Keratinocyte (primary cell): ENCODE measurements around the gene HAP1. TPM values are rescaled to one million over a fixed set of nuclear protein-coding genes. Genes with fewer than 3 reads are reported as not detected.

Experiments
- DNase-seq: peaks from one replicate; pipeline ENCODE4 v3.0.0-alpha.2; 2011; ENCODE audit warnings: low read depth, missing footprints, low spot score
- FAIRE-seq: peaks from 2 replicates; lab custom pipeline; 2011; peaks lifted over from hg19 to GRCh38; lab: Jason Lieb, UNC
- H2AFZ ChIP-seq: 2 replicates; pipeline ENCODE4 v1.6.0; 2012; ENCODE audit warnings: low read length, control low read depth, inconsistent platforms; ENCODE audit not compliant: control insufficient read depth
- H3K27ac ChIP-seq: 2 replicates; pipeline ENCODE4 v1.5.1; 2011; ENCODE audit warnings: low read length; ENCODE audit not compliant: control insufficient read depth, insufficient read depth
- H3K27me3 ChIP-seq: 3 replicates; pipeline ENCODE4 v1.6.0; 2011; ENCODE audit warnings: low read length; ENCODE audit not compliant: control insufficient read depth, insufficient read depth; ENCODE audit errors: extremely low read depth
- H3K36me3 ChIP-seq, 2 experiments: 2 replicates in 1 of 2; 3 replicates in 1 of 2; pipeline ENCODE4 v1.5.1; 2011; ENCODE audit warnings: low read length in 2 of 2, mild to moderate bottlenecking in 1 of 2; ENCODE audit not compliant: control insufficient read depth in 2 of 2, insufficient read depth in 2 of 2; ENCODE audit errors: extremely low read depth in 1 of 2
- H3K4me1 ChIP-seq: 3 replicates; pipeline ENCODE4 v1.5.1; 2011; ENCODE audit warnings: low read length; ENCODE audit not compliant: control insufficient read depth, insufficient read depth; ENCODE audit errors: extremely low read depth
- H3K4me2 ChIP-seq: 3 replicates; pipeline ENCODE4 v1.6.0; 2011; ENCODE audit warnings: low read depth, low read length; ENCODE audit not compliant: control insufficient read depth, insufficient read depth; ENCODE audit errors: extremely low read depth
- H3K4me3 ChIP-seq, 3 experiments: fragments of 200-600 bp in 1 of 3; sonication (generic) in 1 of 3; 2 replicates in 2 of 3; 3 replicates in 1 of 3; pipeline ENCODE4 v1.5.1; 2011 to 2016; ENCODE audit warnings: low read length in 3 of 3, mild to moderate bottlenecking in 3 of 3, control low read depth in 2 of 3, inconsistent platforms in 1 of 3, low read depth in 1 of 3, mixed read lengths in 1 of 3, mixed run types in 1 of 3, moderate library complexity in 1 of 3; ENCODE audit not compliant: control insufficient read depth in 2 of 3, insufficient read depth in 2 of 3; ENCODE audit errors: extremely low read depth in 1 of 3
- H3K79me2 ChIP-seq: 2 replicates; pipeline ENCODE4 v1.6.0; 2012; ENCODE audit warnings: low read length; ENCODE audit not compliant: control insufficient read depth, insufficient read depth
- H3K9ac ChIP-seq: 3 replicates; pipeline ENCODE4 v1.6.0; 2011; ENCODE audit warnings: low read length; ENCODE audit not compliant: control insufficient read depth, insufficient read depth; ENCODE audit errors: extremely low read depth
- H3K9me1 ChIP-seq: 3 replicates; pipeline ENCODE4 v1.6.0; 2011; ENCODE audit warnings: low read length; ENCODE audit not compliant: control insufficient read depth, insufficient read depth; ENCODE audit errors: extremely low read depth
- H3K9me3 ChIP-seq: 2 replicates; pipeline ENCODE4 v1.5.1; 2012; ENCODE audit warnings: low read depth, low read length; ENCODE audit not compliant: control insufficient read depth
- H4K20me1 ChIP-seq: 3 replicates; pipeline ENCODE4 v1.6.0; 2011; ENCODE audit warnings: low read length; ENCODE audit not compliant: control insufficient read depth, insufficient read depth; ENCODE audit errors: extremely low read depth
- CTCF ChIP-seq, 3 experiments: IDR thresholded peaks in 1 of 3; conservative IDR thresholded peaks in 1 of 3; optimal IDR thresholded peaks in 1 of 3; 2 replicates in 2 of 3; 3 replicates in 1 of 3; pipeline versions ENCODE3 to v1.5.1; 2011; ENCODE audit warnings: low read length in 3 of 3, mild to moderate bottlenecking in 3 of 3, moderate library complexity in 2 of 3, control low read depth in 1 of 3, inconsistent platforms in 1 of 3; ENCODE audit not compliant: insufficient read depth in 2 of 3; ENCODE audit errors: extremely low read depth in 1 of 3
- EZH2 ChIP-seq: IDR thresholded peaks from one replicate; pipeline ENCODE4 v1.6.1; 2012; ENCODE audit warnings: inconsistent platforms, mild to moderate bottlenecking, low read length, moderate library complexity
- dilution Hi-C: fragments of 300-500 bp; cut with MboI; formaldehyde crosslinking; loops from one replicate; pipeline ENCODE4 v1.7.0; 2020; ENCODE audit warnings: low sequenced_read_pairs; ENCODE audit not compliant: extremely low pct_ligation_motif_present
- polyA plus RNA-seq, 5 experiments: library from polyadenylated mRNA; depleted of rRNA in 3 of 5; stranded (reverse) in 3 of 5; stranded (forward) in 1 of 5; unstranded in 1 of 5; fragments of >200 nt; gene quantifications; 1 replicate in 1 of 5; 2 replicates in 3 of 5; 3 replicates in 1 of 5; pipeline versions ENCODE4 v1.2.1 to v1.2.3, GENCODE V29; 2011 to 2012; ENCODE audit warnings: missing spikeins in 2 of 5, low read depth in 1 of 5, low replicate concordance in 1 of 5

HAP1 gene
- polyA plus RNA-seq, 1 donor (not counting 4 experiments of a cell fraction or from before 2014, with no cell fraction given): 1.6 TPM

GRCh38 chr17:41781404-41782110 lies 47.1 kb upstream of the HAP1 start:
- no peaks in the 10 kb centered on the region for H3K9me3 ChIP-seq
- dilution Hi-C loops: no loop called here
- H3K4me2 ChIP-seq: peak overlapping the region; percentile 100
- H3K27ac ChIP-seq: peak overlapping the region; percentile 41
- H3K4me1 ChIP-seq: peaks cover 53% of the 10 kb centered on the region
- peak overlapping the region; percentile 90 for H3K9ac ChIP-seq
- H3K27me3 ChIP-seq: no peaks in the 10 kb centered on the region
- peaks cover 7% of the 10 kb centered on the region for H3K9me1 ChIP-seq
- peaks cover 84% of the 10 kb centered on the region for H3K79me2 ChIP-seq
- FAIRE-seq: no peak
- DNase-seq: no peak
- H2AFZ ChIP-seq: no peak overlapping the region
- TF ChIP-seq EZH2 (no peak), CTCF (optimal IDR thresholded peaks at IDR 0.05 in 1 of 3, IDR thresholded peaks at IDR 0.05 in 1 of 3, conservative IDR thresholded peaks at IDR 0.05 in 1 of 3; ENCODE audit: extremely low read depth in 1 of 3, insufficient read depth in 2 of 3, low read length in 3 of 3) (no peak)
- peak overlapping the region in 1 of 3 experiments; percentile 60 for H3K4me3 ChIP-seq
- peaks cover 30% of the 10 kb centered on the region for H4K20me1 ChIP-seq
- H3K36me3 ChIP-seq: peaks cover 18 to 29% of the 10 kb centered on the region in 2 experiments

GRCh38 chr17:41779954-41780353 lies 45.5 kb upstream of the HAP1 start:
- H4K20me1 ChIP-seq: peaks cover 34% of the 10 kb centered on the region
- FAIRE-seq: no peak
- H3K4me3 ChIP-seq: no peak overlapping the region
- H3K9me3 ChIP-seq: no peaks in the 10 kb centered on the region
- H3K27ac ChIP-seq: no peak overlapping the region
- peaks cover 68% of the 10 kb centered on the region for H3K4me1 ChIP-seq
- dilution Hi-C loops: no loop called here
- H2AFZ ChIP-seq: no peak overlapping the region
- H3K9me1 ChIP-seq: peaks cover 7% of the 10 kb centered on the region
- no peak overlapping the region for H3K4me2 ChIP-seq
- peaks cover 92% of the 10 kb centered on the region for H3K79me2 ChIP-seq
- peaks cover 20 to 43% of the 10 kb centered on the region in 2 experiments for H3K36me3 ChIP-seq
- no peaks in the 10 kb centered on the region for H3K27me3 ChIP-seq
- DNase-seq: no peak
- TF ChIP-seq EZH2: no peak
- TF ChIP-seq CTCF (optimal IDR thresholded peaks at IDR 0.05 in 1 of 3, IDR thresholded peaks at IDR 0.05 in 1 of 3, conservative IDR thresholded peaks at IDR 0.05 in 1 of 3; ENCODE audit: extremely low read depth in 1 of 3, insufficient read depth in 2 of 3, low read length in 3 of 3): no peak
- H3K9ac ChIP-seq: no peak overlapping the region
